Stimulated activated CD8-positive, alpha-beta memory T cell treated with anti-CD3 and anti-CD28 coated beads, Interleukin-12 subunit alpha, Interleukin-12 subunit beta, amount 100 ng/mL, for 1 hour (primary cell): Measurements from ENCODE around the gene USP48.
A peak's percentile ranks its signal among the peaks of the same experiment; 100 is the strongest.
"Not testable (repeated sequence)": the region's sequence is repeated elsewhere in the genome, so short reads cannot be mapped to it uniquely, and the experiment has no call there.

Source experiments
- DNase-seq: peaks from one replicate; pipeline ENCODE4 v3.0.0-alpha.2; 2020; ENCODE audit warnings: low read depth

The USP48 gene

DNA sequence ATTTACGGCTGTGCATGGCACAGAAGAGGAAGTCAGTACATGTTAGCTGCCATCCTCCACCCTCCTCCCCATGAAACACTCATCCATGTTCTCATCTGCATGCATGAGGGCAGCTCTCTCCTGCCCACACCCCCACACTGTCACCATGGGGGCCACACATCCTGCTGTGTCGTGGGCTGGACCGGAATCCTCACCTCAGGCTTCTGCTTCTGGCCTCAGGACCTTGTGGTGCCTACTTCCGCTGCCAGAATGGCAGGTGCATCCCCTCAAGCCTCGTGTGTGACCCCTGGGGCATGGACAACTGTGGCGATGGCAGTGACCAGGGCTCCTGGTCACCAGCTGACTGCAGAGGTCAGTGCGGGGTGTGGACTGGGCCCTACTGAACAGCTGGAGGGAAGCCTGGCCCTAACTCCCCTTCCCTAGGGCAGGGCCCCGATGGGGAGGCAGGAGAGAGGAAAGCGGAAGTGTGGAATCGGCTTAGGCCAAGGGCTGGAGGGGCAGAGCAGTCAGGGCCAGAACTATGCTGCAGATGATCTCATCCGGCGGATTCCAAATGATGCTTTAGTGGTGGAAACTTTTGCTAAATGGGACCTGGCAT lies 32.9 kb upstream of the USP48 start:
- DNase-seq = no peak

DNA sequence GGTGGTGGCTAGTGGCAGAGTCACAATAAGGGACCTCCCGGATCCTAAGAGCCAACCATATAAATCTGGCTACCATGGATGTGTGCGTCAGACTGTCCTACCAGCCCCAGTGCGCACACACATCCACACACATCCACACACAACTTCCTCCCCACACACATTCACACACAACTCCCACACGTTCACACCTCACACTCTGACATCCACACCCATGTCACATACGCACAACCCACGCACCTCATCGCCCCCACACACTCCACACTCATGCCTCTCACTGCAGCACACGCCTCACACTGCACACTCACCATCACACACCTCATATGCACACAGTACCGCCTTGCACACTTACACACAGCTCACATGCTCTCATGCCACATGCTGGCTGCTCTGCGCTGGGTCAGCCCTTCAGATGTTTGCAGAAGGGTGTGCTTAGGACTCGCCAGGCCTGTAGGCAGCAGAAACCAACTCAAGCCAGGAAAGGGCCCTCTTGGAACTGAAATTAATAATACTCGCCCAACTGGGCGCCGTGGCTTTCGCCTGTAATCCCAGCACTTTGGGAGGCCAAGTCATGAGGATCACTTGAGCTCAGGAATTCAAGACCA lies 32.1 kb upstream of the USP48 start:
- DNase-seq = no peak

DNA sequence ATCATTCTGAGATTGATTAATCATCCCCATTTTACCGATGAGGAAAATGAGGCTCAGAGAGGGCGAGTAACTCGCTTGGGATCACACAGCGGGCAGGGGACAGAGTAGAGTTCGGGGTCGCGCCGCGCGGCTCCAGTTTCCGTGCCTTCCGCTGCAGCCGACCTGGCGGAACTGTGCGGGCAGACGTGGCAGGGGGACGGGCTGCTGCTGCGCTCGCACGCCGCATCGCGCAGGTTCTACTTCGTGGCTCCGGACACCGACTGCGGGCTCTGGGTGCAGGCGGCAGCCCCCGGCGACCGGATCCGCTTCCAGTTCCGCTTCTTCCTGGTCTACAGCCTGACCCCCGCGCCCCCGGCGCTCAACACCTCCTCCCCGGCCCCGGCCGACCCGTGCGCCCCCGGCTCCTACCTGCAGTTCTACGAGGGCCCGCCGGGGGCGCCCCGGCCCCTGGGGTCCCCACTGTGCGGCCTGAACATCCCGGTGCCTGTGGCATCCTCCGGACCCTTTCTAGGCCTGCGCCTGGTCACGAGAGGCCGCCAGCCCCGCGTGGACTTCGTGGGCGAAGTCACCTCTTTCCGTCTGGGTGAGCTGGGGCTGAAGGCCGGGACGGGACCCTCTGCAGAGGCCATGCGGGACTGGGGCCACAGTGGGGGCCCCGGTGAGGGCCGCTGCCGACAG lies 31.4 kb upstream of the USP48 start:
- DNase-seq = no peak

DNA sequence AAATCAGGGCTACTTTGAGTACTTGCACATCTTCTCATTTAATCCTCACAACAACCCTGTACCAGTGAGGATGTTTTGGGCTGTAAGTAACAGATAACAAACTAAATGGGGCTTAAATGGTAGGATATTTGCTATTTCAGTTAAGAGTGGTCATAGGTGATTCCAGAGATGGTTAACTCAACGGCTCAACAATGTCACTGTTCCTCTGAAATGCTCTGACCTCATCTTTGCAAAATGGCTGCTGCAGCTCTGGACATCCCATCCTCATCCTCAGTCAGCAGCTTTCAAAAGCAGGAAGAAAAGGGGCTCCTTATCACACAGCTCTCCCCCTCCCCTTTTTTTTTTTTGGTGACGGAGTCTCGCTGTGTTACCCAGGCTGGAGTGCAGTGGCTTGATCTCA lies 30.6 kb upstream of the USP48 start:
- no peak for DNase-seq

DNA sequence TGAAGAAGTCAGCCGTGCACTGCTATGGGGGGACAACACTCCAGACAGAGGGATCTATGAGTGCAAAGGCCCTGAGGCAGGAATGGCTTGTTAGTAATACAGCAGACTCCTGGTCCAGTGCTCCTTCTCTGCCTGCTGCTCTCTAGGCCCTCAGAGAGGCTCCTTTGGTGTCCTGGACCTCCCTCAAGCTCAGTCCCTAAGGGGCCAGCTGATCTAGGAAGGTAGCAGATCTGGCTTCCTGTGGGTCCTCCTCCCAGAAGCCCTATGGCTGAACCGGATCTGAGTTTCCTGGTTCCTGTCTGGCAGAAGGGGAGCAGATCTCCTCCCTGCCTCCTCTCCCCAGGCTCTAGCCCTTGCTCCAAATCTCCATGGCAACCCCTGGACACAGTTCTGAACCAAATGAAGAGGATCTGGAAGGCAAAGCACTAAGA lies 28.9 kb upstream of the USP48 start, which contains the start of gene LDLRAD2:
Gene LDLRAD2, plus strand, starts transcription at position 391 of the 431 bp plus-strand sequence. CDS start 187 bp downstream, outside the sequence.
- DNase-seq = no peak

DNA sequence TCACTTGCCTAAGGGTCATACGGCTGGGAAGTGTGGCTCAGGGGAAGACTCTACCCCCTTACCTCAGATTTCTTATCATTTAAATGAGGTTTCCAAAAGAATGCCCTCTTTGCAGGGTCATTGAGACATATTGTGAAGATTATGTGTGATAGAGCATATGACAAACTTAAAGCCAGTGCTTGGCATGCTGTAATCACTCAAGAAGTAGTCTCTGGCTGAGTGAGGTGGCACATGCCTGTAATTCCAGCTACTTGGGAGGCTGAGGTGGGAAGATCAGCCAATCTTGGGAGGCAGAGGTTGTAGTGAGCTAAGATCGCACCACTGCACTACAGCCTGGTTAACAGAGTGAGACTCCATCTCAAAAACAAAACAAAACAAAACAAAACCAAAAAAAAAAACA lies 21.6 kb upstream of the USP48 start:
- no peak for DNase-seq

DNA sequence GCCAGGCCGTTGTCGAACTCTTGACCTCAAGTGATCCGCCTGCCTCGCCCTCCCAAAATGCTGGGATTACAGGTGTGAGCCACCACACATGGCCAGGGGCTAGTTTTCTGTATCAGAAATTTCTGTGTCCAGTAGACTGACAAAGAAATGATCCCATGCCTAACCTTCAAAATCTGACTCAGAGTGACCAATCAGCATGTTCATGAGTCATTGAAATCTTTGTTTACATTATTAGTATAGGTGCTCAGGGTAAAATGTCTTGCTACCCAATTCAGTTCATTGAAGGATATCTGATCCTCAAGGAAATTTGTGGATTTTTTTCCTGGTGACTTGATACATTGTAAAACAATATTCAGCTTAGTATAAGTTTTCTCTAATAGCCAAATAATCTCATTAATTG lies 18.2 kb upstream of the USP48 start:
- no peak for DNase-seq

DNA sequence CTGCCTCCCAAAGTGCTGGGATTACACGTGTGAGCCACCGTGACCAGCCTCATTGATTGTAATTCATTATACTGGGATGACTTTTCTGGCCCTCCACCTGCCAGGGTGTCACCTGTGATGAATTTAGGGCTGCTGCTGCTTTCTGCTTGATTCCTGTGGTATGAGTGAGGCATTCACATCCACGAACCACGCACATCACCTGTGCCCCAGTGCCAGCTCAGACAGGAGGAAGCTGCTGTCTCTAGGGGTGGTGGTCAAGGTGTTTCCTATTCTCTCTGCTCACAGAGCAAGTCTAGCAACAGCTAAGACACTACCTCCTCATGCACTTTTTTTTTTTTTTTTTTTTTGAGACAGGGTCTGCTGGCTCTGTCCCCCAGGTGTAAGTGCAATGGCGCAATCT lies 16.8 kb upstream of the USP48 start:
- no peak for DNase-seq

DNA sequence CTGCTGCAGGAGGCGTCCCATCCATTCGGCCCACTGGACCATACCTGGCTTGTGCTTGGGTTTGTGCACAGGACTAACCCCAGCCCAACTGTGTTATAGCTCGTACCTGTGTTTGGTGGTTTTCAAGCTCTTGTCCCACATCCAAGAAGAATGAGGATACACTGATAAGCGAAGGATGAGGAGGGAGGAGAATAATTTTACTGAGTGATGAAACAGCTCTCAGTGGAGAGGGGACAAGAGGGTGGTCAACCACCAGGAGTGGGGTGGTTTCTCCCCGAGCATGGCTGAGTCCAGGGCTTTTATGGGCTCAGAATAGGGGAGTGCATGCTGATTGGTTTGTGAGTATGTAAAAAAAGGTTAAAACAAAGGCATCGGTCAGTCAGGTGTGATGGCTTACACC lies 12.1 kb upstream of the USP48 start:
- DNase-seq = no peak

DNA sequence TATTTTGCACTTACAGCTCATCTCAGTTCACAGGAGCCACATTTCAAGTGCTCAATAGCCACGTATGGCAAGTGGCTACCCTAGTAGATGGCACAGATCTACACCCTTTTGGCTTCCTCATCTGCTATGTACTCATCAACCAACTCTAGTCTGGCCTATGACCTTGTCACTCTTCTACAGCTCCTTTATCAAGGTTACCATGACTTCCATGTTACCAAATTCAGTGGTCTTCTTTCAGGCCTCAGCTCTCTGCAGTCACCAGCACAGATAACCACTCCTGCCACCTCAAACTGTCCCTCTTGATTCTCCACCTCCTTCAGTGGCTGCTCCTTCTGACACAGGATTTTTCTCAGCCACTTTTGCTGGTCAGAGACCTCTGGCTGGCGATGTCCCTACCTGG lies 11.7 kb upstream of the USP48 start:
- DNase-seq = no peak

DNA sequence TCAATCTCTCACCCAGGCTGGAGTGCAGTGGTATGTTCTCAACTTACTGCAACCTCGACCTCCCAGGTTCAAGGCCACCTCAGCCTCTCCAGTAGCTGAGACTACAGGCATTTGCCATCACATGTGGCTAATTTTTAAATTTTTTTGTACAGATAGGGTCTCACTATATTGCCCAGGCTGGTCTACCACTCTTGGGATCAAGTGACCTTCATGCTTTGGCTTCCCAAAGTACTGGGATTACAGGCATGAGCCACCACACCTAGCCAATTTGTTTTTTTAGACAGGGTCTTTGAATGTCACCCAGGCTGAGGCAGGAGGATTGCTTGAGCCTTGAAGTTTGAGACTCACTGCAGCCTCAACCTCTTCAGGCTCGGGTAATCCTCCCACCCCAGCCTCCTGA lies 10.2 kb upstream of the USP48 start:
- DNase-seq = no peak

DNA sequence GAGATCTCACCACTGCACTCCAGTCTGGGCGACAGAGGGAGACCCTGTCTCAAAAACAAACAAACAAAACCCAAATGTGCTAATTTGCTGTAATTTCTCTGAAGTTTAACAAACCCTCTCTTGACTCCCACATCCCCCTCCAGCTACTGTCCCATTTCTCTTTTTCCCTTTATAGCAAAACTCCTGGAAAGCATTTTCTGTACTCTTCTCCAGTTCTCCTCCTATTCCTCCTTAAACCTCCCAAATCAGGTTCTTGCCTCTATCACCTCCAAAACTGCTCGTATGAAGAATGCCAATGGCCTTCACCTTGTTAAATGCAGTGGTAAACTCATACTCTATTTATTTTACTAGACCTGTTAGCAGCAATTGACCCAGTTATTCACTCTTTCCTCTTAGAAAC lies 3.7 kb upstream of the USP48 start:
- DNase-seq = no peak

DNA sequence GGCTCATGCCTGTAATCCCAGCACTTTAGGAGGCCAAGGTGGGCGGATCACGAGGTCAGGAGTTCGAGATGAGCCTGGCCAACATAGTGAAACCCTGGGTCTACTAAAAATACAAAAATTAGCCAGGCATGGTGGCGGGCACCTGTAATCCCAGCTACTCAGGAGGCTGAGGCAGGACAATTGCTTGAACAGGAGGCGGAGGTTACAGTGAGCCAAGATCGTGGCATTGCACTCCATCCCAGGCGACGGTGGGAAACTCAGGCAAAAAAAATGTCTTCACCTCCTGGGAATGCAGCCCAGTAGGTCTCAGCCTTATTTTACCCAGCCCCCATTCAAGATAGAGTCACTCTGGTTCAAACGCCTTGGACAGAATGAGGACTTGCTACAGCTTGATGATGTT lies 2.8 kb upstream of the USP48 start:
- DNase-seq = not testable (repeated sequence)

DNA sequence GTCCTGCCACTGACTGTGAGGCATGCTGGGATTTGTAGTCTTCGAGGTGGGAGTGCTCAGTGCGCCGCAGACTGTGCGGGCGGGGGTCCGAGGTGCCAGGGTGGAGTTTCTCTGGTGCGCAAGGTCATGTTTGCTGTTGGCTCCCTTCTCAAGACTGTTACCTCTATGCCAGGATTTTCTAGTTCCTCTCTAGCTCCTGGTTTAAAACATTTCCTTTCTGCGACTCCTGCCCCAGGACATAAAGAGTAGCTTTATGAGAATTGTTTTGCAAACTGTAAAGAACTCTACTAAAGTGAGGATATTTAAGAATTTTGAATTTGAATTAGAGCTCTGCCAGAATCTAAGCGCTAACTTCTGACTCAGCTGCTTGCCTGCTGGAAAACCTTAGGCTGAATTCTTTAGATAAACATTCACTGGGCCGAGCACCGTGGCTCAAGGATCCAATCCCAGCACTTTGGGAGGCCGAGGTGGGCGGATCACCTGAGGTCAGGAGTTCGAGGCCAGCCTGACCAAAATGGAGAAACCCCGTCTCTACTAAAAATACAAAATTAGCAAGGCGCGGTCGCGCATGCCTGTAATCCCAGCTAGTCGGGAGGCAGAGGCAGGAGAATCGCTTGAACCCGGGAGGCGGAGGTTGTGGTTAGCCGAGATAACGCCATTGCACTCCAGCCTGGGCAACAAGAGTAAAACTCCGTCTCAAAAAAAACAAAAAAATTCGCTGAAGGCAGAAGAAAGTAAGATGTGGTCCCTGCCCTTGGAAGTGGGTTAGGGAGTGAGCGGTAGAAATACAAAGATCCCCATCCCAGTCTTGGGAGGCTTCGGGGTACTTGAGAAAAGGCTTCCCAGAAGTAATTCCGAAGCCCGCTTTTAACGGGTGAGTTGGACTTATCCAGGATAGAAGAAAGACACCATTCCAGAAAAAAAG lies 992 bp upstream of the USP48 start:
- DNase-seq = no peak

DNA sequence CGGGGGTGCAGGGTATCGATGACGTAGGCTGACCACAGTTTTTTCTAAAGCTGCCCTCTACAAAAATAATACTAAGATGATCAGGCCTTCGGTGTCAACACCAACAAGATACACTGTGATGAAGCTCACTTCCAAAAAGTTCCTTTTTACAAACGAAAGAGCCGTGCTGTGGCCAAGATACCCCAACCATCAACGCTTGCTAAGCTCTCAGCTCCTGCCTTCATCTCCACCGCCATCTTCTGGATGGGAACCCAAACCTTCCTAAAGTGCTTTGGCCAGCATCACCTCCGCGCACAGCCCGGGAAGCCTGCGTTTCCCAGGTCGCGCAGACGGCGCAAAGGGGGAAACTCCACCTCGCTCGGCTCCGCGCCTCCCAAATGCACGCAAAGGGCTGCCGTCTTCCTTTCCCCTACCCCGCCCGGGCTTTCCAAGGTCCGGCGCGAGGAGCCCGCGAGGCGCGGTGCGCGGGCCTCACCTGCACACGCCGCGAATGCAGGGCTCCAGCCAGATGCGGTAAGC lies 541 bp downstream of the USP48 start:
- peak; percentile 4 for DNase-seq

DNA sequence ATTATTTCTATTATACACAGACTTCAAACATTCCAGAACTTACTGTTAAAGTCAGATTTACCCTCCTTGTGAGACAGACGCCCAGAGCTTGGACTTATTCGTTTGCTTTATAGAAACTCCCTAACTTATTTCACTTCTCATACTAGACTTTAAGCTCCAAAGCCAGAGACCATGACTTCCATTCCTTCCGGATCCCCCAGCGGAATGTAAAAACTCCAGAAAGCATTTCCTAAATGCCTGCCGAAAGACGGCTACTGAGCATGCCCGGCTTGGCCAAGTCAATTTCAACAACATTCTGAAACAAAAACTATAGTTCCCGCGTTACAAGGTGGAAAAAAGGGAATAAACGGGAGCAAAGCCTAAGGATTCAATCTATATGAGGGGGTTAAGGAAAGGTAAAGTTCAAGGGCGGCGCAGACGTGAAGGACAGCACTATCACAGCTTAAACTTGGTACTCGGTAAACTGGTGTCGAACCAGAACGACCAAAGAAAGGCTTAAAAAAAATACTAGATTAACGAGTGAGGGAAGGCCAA lies 1.1 kb downstream of the USP48 start:
- no peak for DNase-seq

DNA sequence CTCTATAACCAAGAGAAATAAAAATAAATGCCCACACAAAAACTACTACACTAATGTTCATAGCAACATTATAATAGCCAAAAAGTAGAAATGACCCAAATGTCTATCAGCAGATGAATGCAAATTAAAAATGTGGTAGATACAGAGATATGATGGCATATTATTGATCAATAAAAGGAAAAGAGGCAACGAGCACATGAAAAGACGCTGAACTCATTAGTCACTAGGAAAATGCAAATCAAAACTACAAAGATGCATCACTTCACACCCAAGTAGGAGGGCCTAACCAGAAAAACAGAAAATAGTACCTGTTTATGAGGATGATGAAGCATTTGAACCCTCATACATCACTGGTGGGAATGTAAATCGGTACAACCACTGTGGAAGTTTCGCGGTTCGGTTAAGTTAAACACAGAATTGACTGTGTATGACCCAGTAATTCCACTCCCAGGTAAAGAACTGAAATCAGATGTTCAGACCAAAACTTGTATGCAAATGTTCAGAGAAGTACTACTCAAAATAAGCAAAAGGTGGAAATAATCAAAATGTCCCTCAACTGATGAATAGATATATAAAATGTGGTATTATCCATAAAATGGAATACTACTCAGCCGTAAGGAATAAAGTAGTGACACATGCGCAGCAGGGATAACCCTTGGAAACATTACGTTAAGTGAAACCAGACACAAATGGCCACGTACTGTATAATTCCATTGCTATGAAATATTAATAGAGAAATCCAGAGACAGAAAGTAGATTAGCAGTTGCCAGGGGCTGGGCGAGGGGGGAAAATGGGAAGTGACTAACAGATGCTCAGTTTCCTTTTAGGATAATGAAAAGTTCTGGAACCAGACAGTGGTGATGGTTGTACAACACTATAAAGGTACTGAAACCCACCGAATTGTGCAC lies 3.1 kb downstream of the USP48 start:
- DNase-seq = no peak

DNA sequence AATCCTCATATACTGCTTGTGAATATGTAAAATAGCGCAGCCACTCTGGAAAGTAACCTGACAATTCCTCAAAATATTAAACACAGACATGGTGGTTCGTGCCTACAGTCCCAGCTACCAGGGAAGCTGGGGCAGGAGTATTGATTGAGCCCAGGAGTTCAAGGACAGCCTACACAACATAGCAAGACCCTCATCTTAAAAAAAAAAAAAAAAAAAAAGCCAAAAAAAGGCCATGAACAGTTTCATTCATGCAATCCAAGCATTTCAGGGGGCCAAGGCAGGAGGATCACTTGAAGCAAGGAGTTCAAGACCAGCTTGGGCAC lies 4.6 kb downstream of the USP48 start:
- DNase-seq = no peak

DNA sequence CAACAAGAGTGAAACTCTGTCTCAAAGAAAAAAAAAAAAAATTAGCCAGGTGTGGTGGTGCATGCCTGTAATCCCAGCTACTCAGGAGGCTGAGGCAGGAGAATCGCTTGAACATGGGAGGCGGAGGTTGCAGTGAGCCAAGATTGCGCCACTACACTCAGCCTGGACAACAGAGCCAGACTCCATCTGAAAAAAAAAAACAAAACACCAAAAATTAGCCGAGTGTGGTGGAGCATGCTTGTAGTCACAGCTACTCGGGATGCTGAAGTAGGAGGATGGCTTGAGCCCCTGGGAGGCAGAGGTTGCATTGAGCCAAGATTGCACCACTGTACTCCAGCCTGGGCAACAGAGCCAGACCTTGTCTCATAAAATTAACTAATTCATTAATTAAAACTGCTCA lies 6.0 kb downstream of the USP48 start:
- not testable (repeated sequence) for DNase-seq

DNA sequence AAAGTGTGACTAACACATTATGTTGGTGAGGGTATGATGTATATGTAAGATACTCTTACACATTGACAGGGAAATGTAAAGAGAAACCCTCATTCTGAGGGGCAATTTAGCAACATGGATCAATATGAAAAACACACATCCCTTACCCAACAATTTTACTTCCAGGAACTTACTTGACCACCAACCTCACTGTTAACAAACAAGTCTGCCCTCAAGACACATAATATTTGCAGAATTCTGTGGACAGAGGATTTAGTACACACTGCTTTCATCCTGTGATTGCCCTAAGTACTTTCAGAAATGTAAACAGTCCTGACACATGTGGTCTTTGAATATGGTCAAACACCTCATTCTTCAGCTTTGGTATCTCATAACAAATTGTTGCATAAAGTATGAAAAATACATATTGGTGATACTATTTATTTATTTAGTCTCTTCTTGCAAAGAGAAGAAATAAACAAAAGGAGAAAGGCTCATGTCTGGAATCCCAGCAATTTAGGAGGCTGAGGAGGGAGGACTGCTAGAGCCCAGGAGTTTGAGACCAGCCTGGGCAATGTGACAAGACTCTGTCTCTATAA lies 6.9 kb downstream of the USP48 start:
- no peak for DNase-seq

DNA sequence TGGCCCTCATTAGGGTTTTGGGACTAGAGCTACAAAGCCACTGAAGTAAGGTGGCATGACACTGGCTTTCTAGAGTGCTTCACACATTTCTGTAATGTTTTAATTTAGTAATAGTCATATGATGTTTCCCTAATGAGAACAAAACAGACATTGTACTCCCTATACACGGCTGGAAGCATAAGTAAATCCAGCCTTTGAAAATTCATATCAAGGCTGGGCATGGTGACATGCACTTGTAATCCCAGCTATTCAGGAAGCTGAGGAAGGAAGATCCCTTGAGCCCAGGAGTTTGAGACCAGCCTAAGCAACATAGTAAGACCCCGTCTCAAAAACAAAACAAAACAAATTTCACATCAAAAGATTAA lies 7.4 kb downstream of the USP48 start:
- no peak for DNase-seq
